Measurements from ENCODE around the gene TIMM44.

DNA sequence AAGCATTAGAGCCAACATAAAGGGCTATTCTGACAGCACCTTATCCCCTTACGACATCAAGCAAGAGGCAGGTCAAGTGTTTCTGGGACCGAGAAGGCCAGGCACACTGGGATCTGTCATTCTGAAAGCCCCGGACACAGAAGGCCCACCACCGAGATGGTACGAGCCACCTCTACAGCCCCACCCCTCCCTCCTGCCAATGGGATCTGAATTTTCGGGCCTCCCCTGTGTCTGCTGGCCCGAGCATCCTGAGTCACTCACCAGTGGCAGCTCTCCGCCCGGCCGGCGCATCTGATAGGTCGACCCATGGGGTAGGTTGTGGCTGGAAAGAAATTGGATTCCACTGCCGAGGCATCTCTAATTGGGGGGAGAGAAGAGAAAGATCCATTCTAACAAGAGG, 2.6 kb downstream of the TIMM44 start:
- TF ChIP-seq POLR2AphosphoS5 (IDR thresholded peaks at IDR 0.05; ENCODE audit: insufficient read depth, low read depth, low read length) = no peak
- TF ChIP-seq, protein P1, sequence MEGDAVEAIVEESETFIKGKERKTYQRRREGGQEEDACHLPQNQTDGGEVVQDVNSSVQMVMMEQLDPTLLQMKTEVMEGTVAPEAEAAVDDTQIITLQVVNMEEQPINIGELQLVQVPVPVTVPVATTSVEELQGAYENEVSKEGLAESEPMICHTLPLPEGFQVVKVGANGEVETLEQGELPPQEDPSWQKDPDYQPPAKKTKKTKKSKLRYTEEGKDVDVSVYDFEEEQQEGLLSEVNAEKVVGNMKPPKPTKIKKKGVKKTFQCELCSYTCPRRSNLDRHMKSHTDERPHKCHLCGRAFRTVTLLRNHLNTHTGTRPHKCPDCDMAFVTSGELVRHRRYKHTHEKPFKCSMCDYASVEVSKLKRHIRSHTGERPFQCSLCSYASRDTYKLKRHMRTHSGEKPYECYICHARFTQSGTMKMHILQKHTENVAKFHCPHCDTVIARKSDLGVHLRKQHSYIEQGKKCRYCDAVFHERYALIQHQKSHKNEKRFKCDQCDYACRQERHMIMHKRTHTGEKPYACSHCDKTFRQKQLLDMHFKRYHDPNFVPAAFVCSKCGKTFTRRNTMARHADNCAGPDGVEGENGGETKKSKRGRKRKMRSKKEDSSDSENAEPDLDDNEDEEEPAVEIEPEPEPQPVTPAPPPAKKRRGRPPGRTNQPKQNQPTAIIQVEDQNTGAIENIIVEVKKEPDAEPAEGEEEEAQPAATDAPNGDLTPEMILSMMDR (IDR thresholded peaks at IDR 0.05; ENCODE audit: extremely low read depth in 1 of 2, insufficient read depth in 1 of 2, low read depth in 1 of 2, low read length in 2 of 2) = no peak
- no peak for TF ChIP-seq EZH2 (IDR thresholded peaks at IDR 0.05; ENCODE audit: borderline replicate concordance, low read depth, low read length, severe bottlenecking)
- TF ChIP-seq POLR2A (IDR thresholded peaks at IDR 0.05; ENCODE audit: low read depth, low read length) = no peak
- no peak for TF ChIP-seq JUN (IDR thresholded peaks at IDR 0.05; ENCODE audit: borderline replicate concordance, insufficient read depth, insufficient read length, low read depth)
- TF ChIP-seq, protein P2, sequence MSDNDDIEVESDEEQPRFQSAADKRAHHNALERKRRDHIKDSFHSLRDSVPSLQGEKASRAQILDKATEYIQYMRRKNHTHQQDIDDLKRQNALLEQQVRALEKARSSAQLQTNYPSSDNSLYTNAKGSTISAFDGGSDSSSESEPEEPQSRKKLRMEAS (IDR thresholded peaks at IDR 0.05; ENCODE audit: insufficient read depth, insufficient read length) = no peak
- TF ChIP-seq GATA2 (IDR thresholded peaks at IDR 0.05; ENCODE audit: insufficient read depth, insufficient read length, low read depth, low read length) = no peak
